ENCODE measurements around the gene WFDC10B.
"Not testable (repeated sequence)": the region's sequence is repeated elsewhere in the genome, so short reads cannot be mapped to it uniquely, and the experiment has no call there.

The WFDC10B gene

DNA sequence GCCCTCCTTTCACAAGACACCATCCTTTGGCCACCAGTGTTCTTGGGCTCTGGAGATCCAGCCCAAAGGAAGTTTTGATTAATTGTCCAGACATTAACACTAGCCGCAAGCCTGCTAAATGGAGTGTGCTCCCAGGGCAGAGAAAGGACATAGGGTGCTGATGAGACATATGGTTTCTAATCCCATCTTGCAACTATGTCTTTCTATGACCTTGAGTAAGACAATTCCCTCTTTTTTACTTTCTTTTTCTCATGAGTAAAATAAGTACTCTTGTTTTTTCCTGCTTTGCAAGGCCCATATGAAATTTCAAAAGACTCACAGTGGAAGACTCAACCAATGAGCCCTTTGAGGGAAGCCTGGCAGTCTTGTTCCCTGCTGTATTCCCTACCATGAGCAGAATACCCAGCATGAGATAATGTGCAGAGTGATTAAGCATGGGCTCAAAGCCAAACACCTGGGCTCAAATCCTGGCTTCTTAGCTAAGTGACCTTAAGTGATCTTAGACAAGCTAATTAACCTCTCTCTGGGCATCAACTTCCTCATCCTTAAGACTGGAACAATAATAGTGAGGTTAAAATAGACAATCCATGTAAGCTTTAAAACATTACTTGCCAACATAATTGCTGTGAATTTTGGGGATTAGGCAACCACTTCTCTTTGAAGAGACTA is at the start of gene WFDC10B:
Gene WFDC10B, minus strand, starts transcription at position 51 of the 669 bp plus-strand sequence. CDS start 19,027 bp downstream, outside the sequence.
- FAIRE-seq = no peak

DNA sequence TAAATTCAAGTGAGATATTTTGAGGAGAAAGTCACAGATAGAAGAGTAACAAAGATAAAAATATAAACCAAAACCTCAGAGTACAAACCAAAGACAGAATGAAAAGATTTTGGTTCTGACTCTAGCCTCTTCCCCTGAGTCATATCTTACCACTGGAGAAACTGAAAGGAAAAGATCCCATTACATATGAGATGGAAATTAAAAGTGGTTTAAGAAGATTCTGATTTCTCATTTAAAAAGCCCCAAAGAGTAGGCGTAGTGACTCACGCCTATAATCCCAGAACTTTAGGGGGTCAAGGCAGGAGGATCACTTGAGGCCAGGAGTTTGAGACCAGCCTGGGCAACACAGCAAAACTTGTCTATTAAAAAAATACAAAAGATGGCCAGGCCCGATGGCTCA is 47.9 kb upstream of the WFDC10B start:
- no peak for FAIRE-seq

DNA sequence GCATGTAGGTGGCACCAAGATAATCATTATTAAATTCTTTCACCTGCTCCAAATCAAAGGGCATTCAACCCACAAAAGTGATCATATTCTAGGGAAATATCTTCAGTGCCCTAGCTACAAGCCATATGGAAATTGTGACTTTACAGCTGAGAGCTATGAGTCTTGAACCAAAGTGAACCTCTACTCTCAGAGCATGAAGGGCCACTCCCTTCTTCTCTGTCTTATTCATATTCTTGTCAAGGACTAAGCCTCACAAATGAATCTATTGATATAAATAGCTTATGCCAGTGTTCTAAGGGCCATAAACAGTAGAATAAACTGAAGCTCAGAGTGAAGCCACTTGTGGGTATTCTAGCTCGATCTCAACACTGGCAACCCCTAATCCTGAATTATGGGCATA is 46.9 kb upstream of the WFDC10B start:
- FAIRE-seq = no peak

DNA sequence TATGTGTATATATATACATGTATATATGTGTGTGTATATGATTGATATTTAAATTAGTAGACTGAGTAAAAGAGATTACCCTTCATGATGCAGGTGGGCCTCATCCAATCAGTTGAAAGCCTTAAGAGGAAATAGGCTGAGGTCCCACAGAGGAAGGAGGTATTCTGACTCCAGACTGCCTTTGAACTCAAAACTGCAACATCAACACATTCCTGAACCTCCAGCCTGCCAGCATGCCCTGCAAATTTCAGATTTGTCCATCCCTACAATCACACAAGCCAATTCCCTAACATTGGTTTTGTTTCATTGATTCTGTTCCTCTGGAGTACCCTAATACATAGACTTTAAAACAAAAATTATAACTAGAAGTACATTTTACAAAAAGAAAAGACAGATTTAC is 40.2 kb upstream of the WFDC10B start:
- FAIRE-seq = no peak

DNA sequence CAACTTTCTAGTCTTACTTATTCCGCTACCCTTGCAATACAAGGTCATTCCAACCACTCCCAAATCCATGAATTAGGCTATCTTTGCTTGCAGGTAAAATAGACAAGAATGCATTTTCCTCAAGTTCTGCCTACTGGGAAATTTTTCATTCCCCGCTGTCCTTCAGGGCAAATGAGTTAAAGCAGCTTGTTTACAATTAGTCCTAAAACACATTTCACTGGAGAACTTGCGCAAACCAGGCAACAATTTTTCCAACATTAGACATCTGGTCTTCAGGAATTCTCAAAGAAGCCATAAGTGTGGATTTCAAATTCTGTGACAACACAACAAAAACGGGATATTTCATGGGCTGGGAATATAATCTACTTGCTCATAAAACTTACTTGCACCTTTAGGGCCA is 37.8 kb upstream of the WFDC10B start:
- no peak for FAIRE-seq

DNA sequence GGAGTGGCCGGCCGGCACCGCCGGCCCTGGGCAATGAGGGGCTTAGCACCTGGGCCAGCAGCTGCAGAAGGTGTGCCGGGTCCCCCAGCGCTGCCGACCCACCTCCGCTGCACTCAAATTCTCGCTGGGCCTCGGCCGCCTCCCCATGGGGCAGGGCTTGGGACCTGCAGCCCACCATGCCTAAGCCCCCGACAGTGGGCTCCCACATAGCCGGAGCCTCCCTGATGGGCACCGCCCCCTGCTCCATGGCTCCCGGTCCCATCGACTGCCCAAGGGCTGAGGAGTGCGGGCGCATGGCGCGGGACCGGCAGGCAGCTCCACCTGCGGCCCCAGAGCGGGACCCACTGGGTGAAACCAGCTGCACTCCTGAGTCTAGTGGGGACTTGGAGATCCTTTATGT is 31.2 kb upstream of the WFDC10B start:
- no peak for FAIRE-seq

DNA sequence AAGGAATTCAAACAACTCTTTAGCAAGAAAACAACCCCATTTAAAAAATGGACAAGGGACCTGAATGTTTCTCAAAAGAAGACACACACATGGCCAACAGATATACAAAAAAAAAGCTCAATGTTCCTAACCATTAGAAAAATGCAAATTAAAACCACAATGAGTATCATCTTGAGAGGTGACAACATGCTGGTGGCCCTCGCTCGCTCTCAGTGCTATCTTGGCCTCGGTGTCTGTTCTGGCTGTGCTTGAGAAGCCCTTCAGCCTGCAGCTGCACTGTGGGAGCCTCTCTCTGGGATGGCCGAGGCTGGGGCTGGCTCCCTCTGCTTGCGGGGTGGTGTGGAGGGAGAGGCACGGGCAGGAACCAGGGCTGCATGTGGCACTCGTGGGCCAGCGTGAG is 30.7 kb upstream of the WFDC10B start:
- FAIRE-seq = no peak

DNA sequence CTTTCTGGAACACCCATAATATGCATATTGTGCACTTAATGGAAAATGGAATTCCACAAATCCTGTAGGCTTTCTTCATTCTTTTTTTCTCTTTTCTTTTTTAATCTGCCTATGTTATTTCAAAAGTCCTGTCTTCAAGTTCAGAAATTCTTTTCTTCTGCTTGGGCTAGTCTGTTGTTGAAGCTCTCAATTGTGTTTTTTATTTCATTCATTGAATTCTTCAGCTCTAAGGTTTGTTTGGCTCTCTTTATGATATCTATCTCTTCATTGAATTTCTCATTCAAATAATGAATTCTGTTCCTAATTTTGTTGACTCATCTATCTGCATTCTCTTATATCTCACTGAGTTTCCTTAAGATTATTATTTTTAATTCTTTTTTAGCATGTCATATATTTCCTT is 27.4 kb upstream of the WFDC10B start:
- no peak for FAIRE-seq

DNA sequence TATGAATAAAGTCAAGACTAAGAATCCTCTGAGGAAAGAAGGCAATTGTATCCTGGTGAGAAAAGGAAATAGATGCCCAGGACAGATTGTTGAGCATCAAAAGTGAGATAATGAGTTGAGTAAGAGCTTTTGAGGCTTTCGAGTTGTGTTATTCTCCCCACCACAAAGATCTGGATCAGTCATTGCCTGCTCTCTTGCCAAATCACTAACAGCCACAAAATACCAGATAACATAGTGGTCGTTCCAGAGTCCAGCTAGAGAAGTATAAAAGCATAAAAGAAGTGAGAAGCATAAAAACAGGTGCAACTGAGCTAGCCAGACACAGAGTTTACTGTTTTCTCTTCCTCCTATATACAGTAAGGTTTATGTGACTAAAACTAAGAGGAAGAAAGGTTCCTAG is 22.2 kb upstream of the WFDC10B start:
- FAIRE-seq = no peak

DNA sequence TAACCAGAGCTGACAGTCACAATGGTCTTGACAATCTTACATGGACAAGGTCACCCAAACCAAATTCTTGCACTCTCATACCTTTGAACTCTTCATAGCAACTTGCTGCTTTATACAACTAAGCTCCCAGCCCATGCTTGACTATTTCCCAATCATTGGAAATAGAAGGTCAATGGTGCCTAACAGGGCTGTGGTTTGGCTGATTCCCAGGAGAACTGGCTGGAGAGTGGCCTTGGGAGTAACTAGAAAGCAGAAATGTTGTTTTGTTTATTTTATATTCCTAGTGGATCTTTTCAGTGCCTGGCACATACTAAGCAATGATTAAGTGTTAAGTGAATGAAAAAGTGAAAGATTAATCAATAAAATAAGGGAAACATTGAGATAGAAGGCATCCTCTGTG is 20.3 kb upstream of the WFDC10B start:
- FAIRE-seq = no peak

DNA sequence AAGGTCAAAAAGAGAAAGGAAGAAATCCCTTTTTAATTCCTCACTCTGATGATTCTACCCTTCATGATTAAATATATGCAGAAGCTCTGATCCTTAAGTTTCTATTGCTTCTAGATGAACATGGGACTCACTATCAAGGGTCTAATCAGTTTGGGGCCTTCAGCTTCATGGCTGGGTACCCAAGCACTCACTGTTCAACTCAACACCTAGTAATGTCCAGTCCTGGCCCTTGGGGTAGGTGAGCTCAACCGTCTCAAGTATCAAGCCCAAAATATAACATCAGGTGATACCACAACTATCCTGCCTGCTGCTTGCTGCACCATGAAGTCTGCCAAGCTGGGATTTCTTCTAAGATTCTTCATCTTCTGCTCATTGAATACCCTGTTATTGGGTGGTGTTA is 17.2 kb upstream of the WFDC10B start, which contains the start of gene SPINT4:
Gene SPINT4, plus strand, starts transcription at position 301 of the 400 bp plus-strand sequence. Its CDS starts 21 bp downstream, at position 322.
- no peak for FAIRE-seq

DNA sequence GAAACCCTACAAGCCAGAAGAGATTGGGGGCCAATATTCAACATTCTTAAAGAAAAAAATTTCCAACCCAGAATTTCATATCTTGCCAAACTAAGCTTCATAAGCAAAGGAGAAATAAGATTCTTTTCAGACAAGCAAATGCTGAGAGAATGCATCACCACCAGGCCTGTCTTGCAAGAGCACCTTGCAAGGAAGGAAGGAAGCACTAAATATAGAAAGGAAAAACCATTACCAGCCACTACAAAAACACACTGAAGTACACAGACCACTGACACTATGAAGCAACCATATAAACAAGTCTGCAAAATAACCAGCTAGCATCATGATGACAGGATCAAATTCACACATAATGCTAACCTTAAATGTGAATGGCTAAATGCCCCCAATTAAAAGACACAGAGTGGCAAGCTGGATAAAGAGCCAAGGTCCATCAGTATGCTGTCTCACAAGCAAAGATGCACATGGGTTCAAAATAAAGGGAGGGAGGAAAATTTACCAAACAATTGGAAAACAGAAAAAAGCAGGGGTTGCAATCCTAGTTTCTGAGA is 11.4 kb upstream of the WFDC10B start:
- not testable (repeated sequence) for FAIRE-seq

DNA sequence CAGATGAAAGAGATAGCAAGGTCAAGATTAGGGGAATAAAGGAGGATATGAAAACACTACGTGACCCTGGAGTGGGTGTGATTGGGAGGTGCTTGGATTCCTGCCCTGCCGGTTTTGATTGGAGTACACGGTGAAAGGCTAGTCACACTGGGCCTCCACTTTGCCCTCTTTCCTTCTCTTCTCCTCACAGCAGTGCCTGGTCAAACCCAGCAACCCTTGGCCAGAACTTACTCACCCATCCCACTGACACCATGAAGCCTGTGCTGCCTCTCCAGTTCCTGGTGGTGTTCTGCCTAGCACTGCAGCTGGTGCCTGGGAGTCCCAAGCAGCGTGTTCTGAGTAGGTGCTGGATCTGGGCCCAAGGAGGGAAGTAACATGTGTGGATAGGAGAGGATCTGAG is 2.9 kb downstream of the WFDC10B start, which contains the start of gene WFDC13:
Gene WFDC13, plus strand, starts transcription at position 166 of the 400 bp plus-strand sequence. Its CDS starts 86 bp downstream, at position 252.
- FAIRE-seq = no peak

DNA sequence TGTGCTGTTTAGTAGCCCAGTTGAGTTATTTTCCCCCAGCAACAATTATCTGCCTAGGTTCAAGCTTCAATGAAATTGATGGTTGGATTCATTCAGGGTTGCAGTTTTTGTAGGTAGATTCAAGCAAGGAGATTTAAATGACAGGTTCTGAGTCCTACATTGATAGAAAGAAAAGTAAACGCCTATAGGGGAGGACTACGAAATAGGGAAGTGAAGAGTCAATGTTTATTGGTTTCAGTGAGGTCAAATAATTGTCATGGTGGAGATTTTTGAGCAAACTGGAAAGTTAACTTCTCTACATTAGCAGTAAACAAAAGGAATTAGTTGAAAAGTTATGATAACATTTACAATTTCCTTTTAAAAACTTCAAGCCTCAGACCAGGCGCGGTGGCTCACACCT is 3.7 kb downstream of the WFDC10B start:
- FAIRE-seq = no peak

DNA sequence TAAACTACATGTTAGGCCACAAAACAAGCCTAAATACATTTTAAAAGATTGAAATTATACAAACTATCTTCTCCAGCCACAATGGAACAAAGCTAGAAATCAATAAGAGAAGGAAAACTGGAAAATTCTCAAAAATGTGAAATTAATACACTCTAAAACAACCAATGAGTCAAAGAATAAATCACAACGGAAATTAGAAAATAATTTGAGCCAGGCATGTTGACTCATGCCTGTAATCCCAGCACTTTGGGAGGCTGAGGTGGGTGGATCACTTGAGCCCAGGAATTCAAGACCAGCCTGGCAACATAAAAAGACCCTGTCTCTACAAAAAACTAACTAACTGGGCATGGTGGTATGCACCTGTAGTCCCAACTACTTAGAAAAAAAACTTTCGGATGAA is 9.3 kb downstream of the WFDC10B start:
- FAIRE-seq = no peak

DNA sequence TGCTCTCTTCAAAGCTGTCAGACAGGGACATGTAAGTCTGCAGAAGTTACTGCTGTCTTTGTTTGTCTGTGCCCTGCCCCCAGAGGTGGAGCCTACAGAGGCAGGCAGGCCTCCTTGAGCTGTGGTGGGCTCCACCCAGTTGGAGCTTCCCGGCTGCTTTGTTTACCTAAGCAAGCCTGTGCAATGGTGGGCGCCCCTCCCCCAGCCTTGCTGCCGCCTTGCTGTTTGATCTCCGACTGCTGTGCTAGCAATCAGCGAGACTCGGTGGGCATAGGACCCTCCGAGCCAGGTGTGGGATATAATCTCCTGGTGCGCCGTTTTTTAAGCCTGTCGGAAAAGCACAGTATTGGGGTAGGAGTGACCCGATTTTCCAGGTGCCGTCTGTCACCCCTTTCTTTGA is 11.5 kb downstream of the WFDC10B start:
- FAIRE-seq = not testable (repeated sequence)

DNA sequence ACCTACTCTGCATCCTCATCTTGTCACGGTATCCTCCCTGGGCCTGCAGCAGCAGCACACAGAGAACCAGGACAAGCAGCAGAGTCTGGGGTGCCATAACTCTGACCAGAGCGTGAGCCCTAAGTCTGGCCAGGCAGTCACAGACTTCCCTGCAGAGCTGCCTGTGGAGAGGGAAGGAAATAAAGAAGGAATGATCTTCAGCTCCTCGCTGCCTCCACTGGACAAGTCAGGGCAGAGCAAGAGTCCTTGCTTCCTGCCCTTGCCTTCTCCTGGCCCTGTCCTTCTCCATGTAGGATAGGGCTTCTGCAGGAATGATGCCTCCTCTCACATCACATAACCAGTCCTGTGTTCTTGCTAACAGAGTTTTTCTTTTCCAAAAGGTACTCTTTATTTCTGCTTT is 18.9 kb downstream of the WFDC10B start:
- FAIRE-seq = no peak

DNA sequence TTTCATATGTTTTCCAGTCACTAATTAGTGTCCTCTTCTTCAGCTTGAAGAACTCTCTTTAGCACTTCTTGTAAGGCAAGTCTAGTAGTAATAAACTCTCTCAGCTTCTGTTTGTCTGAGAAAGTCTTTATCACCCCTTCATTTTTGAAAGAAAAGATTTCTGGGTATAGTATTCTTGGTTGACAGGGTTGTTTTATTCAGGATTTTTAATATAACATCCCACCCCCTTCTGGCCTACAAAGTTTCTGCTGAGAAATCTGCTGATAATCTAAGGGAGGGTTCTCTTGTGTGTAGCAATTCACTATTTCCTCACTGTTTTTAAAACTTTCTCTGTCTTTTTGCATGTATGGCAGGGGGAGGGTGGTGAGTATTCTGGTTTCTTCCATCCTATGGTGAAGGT is 25.2 kb downstream of the WFDC10B start:
- no peak for FAIRE-seq

DNA sequence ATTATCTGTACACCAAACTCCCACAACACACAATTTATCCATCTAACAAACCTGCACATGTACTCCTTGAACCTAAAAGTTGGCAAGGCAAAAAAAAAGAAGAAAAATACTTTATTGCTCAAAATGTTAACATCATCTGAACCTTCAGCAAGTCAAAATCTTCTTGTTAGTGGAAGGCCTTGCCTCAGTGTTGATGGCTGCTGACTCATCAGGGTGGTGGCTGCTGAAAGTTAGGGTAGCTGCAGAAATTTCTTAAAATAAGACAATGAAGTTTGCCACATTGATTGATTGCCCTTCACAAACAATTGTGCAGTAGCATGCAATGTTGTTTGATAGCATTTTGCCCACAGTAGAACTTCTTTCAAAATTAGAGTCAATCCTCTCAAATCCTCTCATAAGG is 32.1 kb downstream of the WFDC10B start:
- no peak for FAIRE-seq

DNA sequence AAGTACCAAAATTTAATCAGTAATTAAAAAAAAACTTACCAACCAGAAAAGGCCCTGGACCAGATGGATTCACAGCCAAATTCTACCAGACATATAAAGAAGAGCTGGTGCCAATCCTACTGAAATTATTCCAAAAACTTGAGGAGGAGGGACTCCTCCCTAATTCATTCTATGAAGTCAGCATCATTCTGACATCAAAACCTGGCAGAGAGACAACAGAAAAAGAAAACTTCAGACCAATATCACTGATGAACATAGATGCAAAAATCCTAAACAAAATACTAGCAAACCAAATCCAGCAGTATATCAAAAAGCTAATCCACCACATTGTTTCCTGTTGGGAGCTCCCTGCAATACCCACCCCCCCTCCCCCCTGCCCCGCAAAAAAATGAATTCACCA is 34.7 kb downstream of the WFDC10B start, which contains the start of gene WFDC11:
Gene WFDC11, minus strand, starts transcription at position 101 of the 400 bp plus-strand sequence. CDS start 19,639 bp downstream, outside the sequence.
- FAIRE-seq = no peak

DNA sequence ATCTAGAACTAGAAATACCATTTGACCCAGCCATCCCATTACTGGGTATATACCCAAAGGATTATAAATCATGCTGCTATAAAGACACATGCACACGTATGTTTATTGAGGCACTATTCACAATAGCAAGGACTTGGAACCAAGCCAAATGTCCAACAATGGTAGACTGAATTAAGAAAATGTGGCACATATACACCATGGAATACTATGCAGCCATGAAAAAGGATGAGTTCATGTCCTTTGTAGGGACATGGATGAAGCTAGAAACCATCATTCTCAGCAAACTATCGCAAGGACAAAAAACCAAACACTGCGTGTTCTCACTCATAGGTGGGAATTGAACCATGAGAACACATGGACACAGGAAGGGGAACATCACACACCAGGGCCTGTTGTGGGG is 47.8 kb downstream of the WFDC10B start:
- not testable (repeated sequence) for FAIRE-seq

DNA sequence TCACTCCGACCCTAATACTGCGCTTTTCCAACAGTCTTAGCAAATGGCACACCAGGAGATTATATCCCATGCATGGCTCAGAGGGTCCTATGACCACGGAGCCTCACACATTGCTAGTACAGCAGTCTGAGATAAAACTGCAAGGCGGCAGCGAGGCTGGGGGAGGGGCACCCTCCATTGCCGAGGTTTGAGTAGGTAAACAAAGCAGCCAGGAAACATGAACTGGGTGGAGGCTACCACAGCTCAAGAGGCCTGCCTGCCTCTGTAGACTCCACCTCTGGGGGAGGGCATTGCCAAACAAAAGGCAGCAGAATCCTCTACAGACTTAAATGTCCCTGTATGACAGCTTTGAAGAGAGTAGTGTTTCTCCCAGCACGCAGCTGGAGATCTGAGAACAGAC is 53.1 kb downstream of the WFDC10B start:
- not testable (repeated sequence) for FAIRE-seq

DNA sequence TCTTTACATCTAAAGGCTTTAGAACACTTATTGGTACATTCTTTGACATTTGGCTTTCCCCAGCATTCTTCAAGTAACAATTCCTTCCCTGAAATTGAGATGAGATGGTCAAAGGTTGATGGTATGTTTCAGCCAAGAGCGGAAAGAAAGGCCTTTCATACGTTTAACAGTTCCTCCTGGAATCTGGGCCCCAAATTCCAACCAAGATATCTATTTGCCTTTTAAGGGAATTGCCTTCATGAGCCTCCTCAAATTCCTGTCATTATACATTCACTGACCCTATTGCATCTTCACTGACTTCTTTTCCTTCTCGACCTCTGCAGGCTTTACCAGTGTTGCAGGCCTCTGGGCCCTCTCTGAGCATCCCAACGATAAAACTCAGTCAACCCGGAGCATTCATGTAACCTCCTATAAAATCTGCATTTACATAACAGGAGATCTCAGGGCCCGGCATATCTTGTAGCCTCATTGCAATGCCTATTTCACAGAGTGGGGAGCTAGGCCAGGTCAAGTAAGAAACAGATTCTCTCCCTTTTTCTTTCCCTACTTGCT is 55.4 kb downstream of the WFDC10B start:
- no peak for FAIRE-seq

DNA sequence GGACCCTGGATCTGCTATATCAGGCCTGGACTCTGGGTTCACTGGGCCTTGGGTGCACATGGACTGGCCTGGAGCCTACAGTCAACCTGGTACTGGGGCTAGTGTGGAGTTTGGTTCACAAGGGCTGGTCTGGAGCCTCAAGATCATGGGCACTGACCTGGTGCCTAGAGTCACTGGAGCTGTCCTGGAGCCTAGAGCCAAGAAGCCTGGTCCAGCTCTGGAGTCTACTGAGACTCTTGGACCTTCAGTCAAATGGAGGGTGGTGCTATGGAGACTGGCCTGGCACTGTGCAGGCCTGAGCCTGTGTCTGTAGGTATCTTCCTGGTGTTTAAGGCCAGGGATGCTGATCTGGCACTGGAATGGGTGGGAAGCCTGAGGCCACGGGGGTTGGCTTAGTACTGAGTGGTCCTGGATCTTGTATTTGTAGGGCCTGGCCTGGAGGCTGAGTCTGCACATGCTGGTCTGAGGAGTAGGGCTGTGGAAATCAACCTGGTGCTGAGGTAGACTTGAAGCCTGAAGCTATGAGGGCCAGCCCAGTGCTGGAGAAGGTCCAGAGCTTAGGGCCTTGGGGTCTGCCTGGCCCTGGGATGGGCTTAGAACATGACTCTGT is 57.3 kb downstream of the WFDC10B start:
- no peak for FAIRE-seq

Measured in A204.1 (cell line).